Left kidney (tissue), 2 donors: ENCODE data around the gene WDR72. TPM values are rescaled to one million over a fixed set of nuclear protein-coding genes. Genes with fewer than 3 reads are reported as not detected.
A peak's percentile ranks its signal among the peaks of the same experiment; 100 is the strongest.
"Not testable (repeated sequence)": the region's sequence is repeated elsewhere in the genome, so short reads cannot be mapped to it uniquely, and the experiment has no call there.

ENCODE experiments used
- DNase-seq: peaks from one replicate; pipeline ENCODE4 v3.0.0-alpha.2; 2013
- polyA plus RNA-seq: library from polyadenylated mRNA; unstranded; fragments of 120-200 nt; gene quantifications from one replicate; pipeline ENCODE4 v1.2.1, GENCODE V29; 2013; ENCODE audit not compliant: insufficient read length

Gene WDR72
- polyA plus RNA-seq, 1 donor, result 82.4 TPM

DNA sequence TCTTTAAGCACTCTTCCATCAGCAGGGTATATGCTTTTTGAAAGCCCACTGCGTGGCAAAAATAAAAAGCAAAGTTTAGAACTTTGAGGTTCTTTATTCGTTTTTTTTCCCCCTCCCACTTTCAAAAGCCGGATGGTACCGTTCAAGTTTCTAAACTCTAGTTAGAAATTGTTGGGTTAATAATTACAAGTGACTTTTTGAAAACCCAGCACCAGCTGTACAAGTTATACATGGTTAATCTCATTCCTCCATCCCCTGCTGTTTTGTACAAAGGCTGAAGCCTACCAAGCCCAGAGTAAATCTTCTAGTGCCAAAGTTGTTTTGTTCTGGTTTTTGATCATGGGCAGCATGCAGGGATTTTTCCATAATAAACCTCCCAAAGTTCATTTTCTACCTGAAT lies 48.6 kb downstream of the WDR72 start:
- peak; percentile 32 for DNase-seq

DNA sequence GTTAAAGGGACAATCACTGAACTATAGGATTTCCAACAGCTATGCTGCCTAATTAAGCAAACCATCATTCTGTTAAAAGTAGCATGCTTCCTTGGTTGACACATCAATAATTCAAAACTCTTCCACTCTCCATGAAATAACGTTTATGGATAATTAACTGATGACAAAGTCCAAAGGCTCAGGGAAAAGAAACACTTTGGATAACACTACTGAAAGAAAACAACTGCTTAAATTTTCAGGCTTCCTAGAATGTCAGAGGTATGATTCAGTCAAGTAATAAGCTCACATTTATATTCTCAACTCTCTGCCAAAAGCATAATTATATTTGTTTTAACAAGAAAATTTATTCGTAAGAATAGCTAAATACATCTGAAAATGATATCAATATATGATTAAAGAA lies 49.6 kb downstream of the WDR72 start:
- DNase-seq, result no peak

DNA sequence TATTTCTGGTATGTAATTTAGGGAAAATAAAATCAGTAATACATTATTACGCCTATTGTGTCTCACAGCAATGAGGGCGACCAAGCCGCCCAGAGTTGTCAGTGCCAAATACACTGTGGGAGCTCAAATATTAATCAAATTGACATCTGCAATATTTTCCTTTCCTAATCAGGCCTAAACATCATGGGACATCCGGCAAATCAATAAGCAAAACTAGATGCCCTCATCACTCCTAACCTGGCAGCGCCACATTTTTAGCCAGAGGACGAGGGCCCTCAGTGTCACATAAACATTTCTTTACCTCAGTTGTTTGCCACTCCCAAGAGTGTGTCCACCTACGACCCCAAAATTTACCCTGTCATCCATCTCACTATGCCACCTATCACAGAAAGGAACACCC lies 64.1 kb downstream of the WDR72 start:
- DNase-seq, result no peak

DNA sequence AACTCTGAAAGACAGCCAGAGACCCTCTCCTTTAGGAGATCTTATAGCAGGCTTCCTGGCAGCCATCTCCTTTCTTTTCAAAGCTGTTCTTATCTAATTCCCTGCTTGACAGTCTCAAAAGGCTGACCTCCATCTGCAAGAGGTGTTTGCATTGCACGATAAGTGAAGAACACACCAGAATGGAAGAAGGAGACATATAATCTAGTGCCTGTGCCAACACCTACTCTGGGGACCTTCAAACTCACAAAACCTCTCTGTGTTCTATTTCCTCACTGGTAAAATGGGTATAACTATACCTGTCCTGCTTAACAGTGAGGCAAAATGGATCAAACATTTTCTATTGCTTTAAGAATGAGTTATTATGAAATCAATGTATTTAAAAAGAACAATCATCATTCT lies 65.0 kb downstream of the WDR72 start:
- no peak for DNase-seq

DNA sequence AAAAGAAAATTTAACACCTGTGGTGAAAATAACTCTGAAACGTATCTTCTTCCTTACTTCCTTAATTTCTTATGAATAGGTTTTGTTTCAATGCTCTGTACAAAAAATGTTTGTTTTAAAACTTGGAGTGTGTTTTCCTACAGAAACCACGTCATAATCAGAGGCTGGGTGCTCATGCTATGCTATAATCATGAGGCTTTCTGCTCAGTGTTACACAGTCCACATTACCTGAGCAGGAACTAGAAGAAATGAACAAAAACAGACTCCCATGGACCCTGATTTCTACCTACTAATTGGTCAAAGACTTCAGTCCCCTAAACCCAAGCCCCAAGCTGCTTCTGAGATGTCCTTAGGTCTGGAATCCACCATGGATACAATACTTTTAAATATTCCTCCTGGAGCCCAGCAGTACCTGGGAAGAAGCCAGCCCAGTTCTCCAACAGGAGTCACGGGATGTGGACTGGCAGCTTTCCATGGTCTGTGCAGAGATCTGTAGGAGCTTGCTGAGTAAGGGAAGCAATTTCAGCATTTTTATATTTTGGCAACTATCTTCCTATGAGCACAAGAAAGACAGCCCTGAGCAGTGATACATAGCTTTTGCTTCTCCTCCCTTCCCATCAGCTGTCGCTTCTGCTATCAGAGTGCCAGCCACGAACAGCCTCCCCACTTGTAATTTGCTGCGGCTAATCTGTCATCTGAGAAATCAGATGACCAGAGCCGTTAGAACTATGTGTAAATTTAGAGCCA lies 65.6 kb downstream of the WDR72 start:
- no peak for DNase-seq

DNA sequence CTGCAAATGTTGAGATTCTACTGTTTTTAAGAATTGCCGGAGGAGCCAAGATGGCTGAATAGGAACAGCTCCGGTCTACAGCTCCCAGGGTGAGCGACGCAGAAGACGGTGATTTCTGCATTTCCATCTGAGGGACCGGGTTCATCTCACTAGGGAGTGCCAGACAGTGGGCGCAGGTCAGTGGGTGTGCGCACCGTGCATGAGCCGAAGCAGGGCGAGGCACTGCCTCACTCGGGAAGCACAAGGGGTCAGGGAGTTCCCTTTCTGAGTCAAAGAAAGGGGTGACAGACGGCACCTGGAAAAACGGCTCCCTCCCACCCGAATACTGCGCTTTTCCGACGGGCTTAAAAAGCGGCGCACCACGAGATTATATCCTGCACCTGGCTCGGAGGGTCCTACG lies 75.3 kb downstream of the WDR72 start:
- not testable (repeated sequence) for DNase-seq

DNA sequence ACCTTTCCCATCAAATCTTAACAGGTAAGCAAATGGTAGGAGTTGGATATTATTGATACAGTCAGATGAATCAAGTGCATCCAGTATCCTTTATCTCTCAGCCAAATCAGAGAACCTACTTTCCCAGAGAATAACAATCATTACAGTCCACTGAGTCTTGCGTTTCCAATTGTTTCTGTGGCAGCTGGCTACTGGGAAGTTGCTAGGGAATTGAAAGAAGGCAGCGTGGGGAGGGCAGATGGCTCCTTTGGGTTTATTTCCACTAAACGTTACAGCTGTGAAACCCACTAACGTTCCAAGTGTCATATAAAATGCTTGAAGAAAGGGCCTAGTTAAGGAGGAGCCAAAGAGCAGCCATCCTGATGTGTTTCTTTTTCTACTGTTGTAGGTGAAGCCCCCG lies 78.4 kb downstream of the WDR72 start:
- no peak for DNase-seq

DNA sequence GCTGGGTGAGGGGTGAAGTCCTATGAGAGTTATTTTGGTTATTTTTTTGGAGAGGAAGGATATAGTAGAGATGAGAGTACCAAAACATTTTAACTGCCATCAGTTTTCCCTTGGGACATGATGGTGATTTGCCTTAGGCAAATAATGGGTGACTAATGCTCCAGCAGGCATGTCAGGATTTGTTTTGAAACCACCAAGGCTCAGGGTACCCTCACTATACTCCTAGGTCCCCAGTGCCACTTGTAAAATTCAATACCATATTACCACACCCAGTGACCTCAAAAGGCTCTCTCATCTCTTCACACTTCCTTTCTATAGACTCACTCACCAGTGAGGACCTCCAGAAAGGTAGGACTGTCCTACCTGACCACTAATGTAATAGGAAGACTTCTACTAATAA lies 83.6 kb downstream of the WDR72 start:
- DNase-seq, result no peak

DNA sequence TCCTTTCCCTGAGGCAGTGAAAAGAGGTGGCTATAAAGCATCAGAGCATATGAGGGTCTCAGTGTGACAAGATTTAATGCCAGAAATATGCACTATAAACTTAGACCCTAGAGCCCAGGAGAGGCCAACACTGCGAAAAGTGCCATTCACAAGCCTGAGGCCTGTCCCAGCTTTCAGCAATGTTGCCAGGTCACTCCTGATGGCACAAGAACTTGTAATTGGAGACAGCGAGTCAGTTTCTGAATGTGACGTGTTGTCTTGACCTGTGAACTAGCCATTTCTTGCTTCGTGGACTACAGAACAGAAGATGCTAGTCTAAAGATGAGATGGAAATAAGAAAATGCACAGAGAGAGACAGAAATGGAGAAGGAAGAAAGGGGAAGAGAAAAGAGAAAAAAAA lies 87.9 kb downstream of the WDR72 start:
- DNase-seq, result no peak

DNA sequence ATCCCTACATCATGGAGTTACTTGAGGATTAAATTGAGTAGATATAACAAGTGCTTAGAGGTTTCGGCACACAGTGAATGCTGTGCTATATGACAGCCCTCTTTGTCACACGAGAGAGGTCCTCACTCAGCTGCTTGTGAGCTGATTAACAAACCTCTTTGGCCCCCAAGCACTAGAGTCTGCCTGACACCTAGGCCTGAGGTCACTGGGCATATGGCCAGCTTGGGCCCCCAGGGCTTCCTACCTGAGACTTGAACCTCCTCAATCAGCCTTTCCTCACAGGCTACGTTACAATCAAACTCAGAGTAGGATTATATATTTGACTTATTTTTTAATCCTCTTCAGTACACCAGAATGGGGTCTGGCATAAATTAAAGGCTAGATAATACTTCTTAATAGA lies 88.8 kb downstream of the WDR72 start:
- DNase-seq, result no peak

DNA sequence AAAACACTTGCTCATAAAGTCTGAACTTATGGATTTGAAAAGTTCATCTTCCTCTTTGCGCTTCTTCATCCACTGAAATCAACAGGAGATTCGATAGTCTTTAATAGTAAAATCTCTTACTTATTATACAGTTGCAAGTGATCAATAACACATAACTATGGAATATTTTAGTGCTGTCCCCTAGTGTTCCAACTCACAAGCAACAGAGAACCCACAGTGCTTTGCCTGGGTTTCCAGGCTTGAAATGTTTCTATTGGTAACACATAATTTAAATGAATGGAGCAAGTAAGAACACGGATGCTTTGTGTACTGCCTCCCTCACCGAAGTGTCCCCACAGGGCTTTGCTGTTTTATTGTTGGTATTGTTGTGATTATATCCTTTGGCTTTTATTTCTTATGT lies 93.5 kb downstream of the WDR72 start:
- DNase-seq, result no peak

DNA sequence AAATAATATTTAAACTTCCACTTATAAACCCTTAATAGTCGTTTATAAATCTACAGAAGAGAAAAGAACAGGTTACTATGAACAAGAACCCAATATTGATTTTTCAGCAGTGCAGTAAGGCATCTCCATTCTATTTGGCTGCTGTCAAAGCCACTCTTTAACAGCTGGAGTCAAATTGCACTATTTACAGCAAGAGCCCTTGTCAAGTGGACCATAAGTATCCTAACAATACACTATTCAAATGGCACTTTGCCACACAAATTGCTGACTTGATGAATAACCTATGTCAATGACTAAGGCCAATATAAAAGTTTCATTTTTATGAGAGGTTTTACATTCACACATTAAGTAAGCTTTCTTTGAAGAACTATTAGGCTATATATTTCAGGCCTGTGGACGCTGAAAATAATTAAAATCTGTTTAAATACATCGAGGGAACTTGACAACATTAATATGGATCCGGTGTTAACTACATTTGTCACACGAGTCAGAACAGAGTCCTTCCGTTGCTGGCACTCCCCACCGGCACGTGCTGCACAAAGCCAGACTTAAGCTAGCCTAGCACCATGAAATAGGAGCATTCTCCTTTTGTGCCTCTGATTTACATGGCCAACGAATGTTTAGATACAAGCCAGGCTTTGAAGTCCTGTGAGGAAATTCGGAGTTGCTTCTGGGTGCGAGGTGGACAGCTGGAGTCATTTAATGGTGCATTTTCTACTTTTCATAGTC lies 100.5 kb downstream of the WDR72 start:
- no peak for DNase-seq

DNA sequence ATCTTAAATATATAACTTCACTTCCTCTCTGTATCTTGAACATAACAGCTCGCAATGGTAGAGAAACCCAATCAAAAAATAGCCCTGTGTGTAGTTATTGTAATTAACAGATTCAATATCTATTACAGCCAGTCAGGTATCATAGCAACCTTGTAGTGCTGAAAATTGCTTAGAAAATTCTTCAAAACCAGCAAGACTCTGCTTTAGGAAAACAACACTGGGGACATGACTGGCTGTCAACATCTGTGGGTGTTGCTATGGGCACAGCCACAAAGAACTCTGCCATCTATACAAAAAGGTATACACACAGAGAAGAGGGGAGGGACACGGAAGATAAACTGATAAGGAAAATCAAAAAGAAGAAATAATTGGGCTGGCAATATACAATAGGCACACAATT lies 101.2 kb downstream of the WDR72 start:
- DNase-seq, result no peak

DNA sequence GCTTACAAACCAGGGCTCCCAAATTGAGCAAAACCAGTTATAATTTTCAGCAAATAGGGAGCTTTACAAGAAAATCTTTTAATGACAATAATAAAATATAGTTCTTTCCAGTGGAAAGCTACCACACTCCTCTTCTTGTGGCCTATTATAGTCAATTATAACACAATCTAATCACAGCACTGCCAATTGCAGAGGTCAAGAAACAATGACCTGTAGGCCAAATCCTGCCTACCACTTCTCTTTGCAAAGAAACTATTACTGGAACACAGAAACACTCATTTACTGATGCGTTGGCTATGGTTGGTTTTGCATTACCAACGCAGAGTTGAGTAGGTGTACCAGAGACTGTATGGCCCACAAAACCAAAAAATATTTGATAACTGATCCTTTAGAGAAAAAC lies 110.5 kb downstream of the WDR72 start:
- DNase-seq, result no peak

DNA sequence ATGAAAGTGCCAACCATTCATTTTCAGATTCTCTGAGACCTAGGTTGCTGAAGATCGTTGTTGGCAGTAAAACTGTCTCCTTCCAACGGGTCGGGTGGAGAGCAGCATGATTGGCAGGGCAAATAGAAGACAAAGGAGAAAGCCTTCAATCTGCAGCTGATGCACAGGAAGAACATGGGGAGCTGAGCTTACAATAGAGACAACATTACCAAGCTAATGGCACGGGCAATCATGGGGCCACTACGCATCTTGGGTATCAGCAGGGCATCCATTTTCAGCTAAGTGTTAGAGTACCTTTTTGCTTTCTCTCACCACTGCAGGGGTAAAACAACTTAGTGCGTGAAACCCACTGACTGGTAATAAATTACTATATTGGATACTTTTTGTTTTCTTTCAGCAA lies 114.8 kb downstream of the WDR72 start:
- no peak for DNase-seq

DNA sequence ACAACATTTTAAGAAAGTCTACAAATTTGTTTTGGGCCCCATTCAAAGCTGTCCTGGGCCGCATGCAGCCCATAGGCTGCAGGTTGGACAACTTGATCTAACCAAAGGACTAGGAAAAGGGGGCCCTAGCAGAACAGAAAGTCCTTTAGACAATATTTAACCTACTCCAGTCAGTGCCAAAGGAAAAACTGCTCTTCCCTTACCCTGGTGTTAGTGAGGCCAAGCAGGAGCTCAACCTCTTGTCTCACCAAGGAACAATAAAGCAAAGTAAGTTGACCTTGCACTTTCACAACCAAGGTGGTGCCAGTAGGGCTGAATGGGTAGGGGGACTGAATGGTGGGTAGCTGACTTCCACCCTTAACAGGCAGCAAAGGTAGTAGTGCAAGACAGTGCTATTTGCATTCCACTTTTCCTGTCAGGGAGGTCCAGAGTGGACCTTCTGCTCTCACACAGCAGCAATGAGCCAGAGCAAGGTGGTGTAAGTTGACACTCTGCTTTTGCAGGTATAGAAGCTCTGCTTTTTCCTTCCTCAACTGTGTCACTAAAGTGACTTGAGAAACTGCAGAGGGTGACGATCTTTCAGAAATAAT lies 124.9 kb downstream of the WDR72 start:
- DNase-seq, result no peak

DNA sequence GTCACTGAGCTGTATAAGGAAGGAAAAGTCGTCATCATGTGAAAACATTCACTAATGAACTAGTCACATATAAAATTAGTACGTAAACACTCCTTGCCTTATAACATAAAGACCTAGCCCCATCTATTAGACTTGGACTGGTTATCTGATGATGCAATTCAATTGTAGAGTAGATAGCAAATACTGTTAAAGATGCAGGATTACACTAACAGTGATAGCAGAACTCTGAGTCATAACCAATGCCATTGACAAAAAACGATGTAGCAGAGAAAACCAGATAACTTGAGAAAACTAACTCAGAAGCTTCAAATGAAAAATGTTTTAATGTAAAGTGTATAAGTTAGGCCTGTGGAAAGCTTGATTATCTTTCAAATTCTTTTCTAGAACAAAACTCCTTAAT lies 132.2 kb downstream of the WDR72 start:
- DNase-seq, result no peak

DNA sequence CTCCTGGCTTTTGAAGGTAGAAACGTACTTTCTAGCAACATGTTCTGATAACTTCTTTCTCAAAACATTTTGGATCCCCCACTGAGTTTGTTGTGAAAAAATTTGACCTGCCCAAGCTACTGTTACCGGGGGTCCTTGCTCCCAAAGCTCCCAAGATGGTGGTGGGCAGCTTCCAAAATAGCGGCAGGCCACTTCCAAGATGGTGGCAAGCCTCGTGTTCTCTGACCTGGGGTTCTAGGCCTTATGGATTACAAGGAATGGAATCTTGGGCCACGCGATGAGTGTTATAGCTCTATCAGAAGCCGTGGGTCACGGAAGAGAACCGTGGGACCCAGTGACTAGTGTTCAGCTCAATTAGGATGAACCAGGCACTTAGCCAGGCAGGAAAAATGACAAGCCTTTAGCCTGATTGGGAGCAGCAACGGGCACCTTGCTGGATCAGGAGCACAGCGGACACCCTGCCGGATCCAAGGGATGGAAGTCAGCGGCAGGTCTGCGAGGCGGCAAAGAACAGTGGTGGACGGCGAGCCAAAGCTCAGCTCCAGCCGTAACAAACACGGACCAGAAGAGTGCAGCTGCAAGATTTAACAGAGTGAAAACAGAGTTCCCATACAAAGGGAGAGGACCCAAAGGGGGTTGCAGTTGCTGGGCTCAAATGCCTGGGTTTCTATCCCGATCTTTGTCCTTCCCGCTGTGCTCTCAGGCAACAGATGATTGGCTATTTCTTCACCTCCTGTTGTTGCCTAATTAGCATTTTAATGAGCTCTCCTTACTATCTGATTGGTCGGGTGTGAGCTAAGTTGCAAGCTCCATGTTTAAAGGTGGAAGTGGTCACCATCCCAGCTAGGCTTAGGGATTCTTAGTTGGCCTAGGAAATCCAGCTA lies 133.3 kb downstream of the WDR72 start:
- no peak for DNase-seq

DNA sequence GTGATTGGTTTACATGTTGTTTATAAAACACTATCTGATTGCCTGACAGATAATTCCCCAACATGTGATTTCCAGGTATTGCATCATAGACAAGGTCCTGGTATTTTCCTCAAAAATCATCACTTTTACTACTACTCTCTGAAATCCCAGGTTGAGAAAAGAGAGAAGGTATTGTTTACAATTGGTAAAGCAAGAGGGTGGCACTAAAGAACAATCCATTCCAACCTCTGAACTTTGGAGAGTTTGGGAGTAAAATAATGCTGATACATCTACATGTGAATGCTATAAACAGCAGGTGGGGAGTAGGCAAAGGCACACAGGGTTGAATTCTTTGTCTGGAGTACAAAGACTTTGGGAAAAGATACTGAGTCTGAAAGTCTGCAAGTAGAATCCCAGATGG lies 134.2 kb downstream of the WDR72 start:
- no peak for DNase-seq

DNA sequence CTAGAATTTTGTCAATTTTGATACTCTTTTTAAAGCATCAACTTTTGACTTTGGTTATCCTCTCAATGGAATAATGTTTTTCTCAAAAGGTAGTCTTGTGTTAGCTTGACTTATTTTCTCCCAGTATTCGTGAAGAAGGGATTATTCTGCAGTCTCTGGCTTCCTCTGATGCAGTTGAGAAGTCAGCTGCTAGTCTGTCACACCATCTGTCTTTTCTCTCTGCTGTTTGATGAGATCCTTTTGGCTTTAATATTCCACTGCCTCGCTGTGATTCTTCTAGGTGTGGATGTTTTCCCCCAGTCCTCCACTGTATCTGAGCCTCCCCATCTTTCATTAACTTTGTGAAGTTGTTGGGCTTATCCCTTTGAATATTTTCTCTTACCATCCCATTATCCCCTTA lies 141.0 kb downstream of the WDR72 start:
- DNase-seq, result no peak

DNA sequence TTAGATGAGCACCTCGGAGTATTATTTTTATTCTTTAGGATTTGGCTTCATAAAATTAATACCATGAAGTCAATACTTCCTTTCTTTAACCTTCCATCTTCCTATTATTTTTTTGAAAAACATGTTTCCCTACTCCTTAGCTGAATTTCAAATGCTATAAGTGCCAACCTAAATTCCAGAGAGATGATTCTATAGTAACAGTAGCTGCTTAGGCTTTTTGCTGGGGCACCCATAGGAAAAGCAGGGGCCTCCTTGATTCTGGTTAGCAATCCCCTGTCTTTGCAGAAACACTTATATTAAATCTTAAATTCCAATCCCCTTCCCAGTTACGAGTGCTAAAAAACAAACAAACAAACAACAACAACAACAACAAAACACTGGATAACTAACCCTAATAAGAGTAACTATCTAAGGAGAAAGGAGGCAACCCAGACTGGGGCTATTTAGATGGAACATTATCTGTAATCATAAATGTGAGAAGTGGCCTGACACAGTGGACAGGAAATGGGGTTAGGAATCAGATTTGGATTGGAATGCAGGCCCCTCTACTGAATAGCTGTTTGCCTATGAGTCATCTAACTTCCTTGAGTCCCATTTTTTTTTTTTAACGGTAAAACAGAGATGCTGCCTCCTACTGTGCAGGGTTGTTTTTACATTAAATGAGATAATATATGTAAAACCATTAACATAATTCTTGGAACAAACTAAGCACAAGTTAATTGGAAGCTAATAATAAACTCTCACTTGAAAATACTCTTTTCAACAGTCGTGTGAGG lies 148.1 kb downstream of the WDR72 start:
- DNase-seq, result no peak

DNA sequence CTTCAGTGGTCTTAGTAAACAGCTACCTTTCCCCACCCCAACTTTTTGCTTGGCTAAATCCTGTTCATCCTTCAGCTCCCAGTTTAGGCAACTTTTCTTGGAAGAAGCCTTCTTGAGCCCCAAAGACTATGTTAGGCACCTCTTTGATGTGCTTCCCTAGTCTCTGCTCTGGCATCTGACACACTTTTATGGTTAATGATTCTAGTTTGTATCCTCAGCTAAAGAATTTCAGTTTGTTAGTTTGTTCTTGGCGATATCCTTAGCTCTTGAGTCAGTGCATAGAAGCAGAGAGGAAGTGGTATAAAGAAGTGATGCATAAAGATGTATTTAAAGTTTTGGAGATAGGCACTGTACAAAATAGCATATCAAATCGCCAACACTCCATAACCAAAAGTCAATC lies 168.4 kb downstream of the WDR72 start:
- no peak for DNase-seq
